Naive thymus-derived CD4-positive, alpha-beta T cell (primary cell): Measurements from ENCODE around the gene COX10. TPM values are rescaled to one million over a fixed set of nuclear protein-coding genes. Genes with fewer than 3 reads are reported as not detected.
"Not testable (repeated sequence)": the region's sequence is repeated elsewhere in the genome, so short reads cannot be mapped to it uniquely, and the experiment has no call there.

Experiments
- ATAC-seq: fragments of 150-1000 bp; cut with Tn5 transposase; 2 replicates; pipeline ENCODE4 v1.10.0; 2021; ENCODE audit warnings: mild to moderate bottlenecking, moderate library complexity
- CTCF ChIA-PET: fragments of 350-600 bp; sonication (Branson Sonifier 250); formaldehyde crosslinking; loops from one replicate; lab custom pipeline; 2021; ENCODE audit warnings: antibody characterized with exemption; lab: Charles Lee
- POLR2A ChIA-PET: fragments of 350-600 bp; sonication (Branson Sonifier 250); formaldehyde crosslinking; loops from one replicate; lab custom pipeline; 2021; ENCODE audit warnings: antibody characterized with exemption, inconsistent platforms; lab: Charles Lee
- DNase-seq, 9 donors: peaks; one replicate each; pipeline versions ENCODE4 v3.0.0 to v3.0.0-alpha.2; 2020 to 2022; ENCODE audit warnings: mixed read lengths in 1 of 9
- H3K27ac ChIP-seq: one replicate; pipeline ENCODE4 v1.7.0; 2013; ENCODE audit warnings: mild to moderate bottlenecking, low read depth, low read length, moderate library complexity
- H3K27me3 ChIP-seq, 2 donors: one replicate each; pipeline ENCODE4 v1.7.0; 2013; ENCODE audit warnings: low read length in 2 of 2, mild to moderate bottlenecking in 2 of 2, moderate library complexity in 2 of 2; ENCODE audit not compliant: control insufficient read depth in 2 of 2, insufficient read depth in 2 of 2
- H3K36me3 ChIP-seq, 3 experiments: 1 replicate in 2 of 3; 2 replicates in 1 of 3; pipeline ENCODE4 v1.7.0; 2013; ENCODE audit warnings: low read length in 3 of 3, mild to moderate bottlenecking in 3 of 3, moderate library complexity in 1 of 3; ENCODE audit not compliant: insufficient read depth in 3 of 3, control insufficient read depth in 2 of 3
- H3K4me1 ChIP-seq, 2 donors: one replicate each; pipeline ENCODE4 v1.7.0; 2013; ENCODE audit warnings: low read length in 2 of 2, mild to moderate bottlenecking in 2 of 2, moderate library complexity in 1 of 2; ENCODE audit not compliant: control insufficient read depth in 2 of 2, insufficient read depth in 2 of 2
- H3K4me3 ChIP-seq: 2 replicates; pipeline ENCODE4 v1.7.0; 2013; ENCODE audit warnings: mild to moderate bottlenecking, low read length
- H3K9me3 ChIP-seq, 3 experiments: 1 replicate in 2 of 3; 2 replicates in 1 of 3; pipeline ENCODE4 v1.7.0; 2013; ENCODE audit warnings: low read length in 3 of 3; ENCODE audit not compliant: control insufficient read depth in 2 of 3
- H3K27ac Mint-ChIP-seq, 9 donors: one replicate each; pipeline ENCODE4 v1.8.0; 2020 to 2022; ENCODE audit warnings: mixed read lengths in 9 of 9, mild to moderate bottlenecking in 8 of 9, moderate library complexity in 5 of 9, inconsistent platforms in 2 of 9
- H3K27me3 Mint-ChIP-seq, 5 donors: one replicate each; pipeline ENCODE4 v1.8.0; 2021 to 2022; ENCODE audit warnings: mixed read lengths in 5 of 5, mild to moderate bottlenecking in 1 of 5
- H3K36me3 Mint-ChIP-seq, 5 donors: one replicate each; pipeline ENCODE4 v1.8.0; 2020 to 2022; ENCODE audit warnings: mixed read lengths in 5 of 5, mild to moderate bottlenecking in 3 of 5, inconsistent platforms in 1 of 5
- H3K4me1 Mint-ChIP-seq, 7 donors: one replicate each; pipeline ENCODE4 v1.8.0; 2020 to 2022; ENCODE audit warnings: mixed read lengths in 7 of 7, mild to moderate bottlenecking in 3 of 7, inconsistent platforms in 1 of 7
- H3K4me3 Mint-ChIP-seq, 10 donors: one replicate each; pipeline ENCODE4 v1.8.0; 2020 to 2022; ENCODE audit warnings: mild to moderate bottlenecking in 10 of 10, mixed read lengths in 10 of 10, moderate library complexity in 6 of 10, inconsistent platforms in 2 of 10
- H3K9me3 Mint-ChIP-seq, 11 donors: one replicate each; pipeline ENCODE4 v1.8.0; 2020 to 2022; ENCODE audit warnings: mixed read lengths in 11 of 11, mild to moderate bottlenecking in 4 of 11, inconsistent platforms in 1 of 11, moderate library complexity in 1 of 11
- intact Hi-C, 2 donors: fragments of 100-400 bp; cut with micrococcal nuclease; formaldehyde crosslinking; loops; one replicate each; pipeline ENCODE4 v1.15.1; 2023
- polyA plus RNA-seq, 2 donors: library from polyadenylated mRNA; unstranded; fragments of 300-500 nt; fragmentation: Illumina TruSeq; gene quantifications; one replicate each; pipeline ENCODE4 v1.2.3, GENCODE V29; 2021
- total RNA-seq, 6 experiments: library from RNA in 5 of 6; stranded (reverse) in 5 of 6; gene quantifications; 1 replicate in 5 of 6; 2 replicates in 1 of 6; pipeline ENCODE4 v1.2.3 and lab custom pipeline; 2021 to 2026

The COX10 gene
- total and polyA plus RNA-seq, 7 experiments from 2014 or later, result 16.2 to 30.6 (median 20.2) TPM

DNA sequence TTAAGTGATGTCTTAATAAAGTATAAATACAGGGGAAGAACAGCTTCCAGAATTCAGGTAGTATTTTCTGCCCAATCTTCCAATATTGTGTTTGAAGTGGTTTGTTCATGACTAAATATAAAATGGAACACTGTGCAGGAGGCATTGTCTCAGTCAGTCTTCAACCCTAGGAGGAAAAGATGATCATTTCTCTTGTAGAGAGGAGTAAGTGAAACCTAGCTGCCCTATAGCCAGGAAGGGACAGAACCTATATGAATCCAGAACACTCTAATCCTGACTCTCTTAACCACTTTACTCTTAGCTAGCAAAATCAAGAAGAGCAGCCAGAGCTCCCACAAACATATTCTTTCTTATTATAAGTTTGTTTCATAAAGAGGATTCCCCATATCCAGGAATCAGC, 122.2 kb downstream of the COX10 start:
- H3K27ac Mint-ChIP-seq, result peak overlapping the region in 5 of 9 donors; percentile 65 to 94 (median 82)
- H3K36me3 ChIP-seq, H3K4me3 ChIP-seq, H3K9me3 Mint-ChIP-seq, ATAC-seq, H3K9me3 ChIP-seq, DNase-seq, CTCF ChIA-PET, H3K27me3 Mint-ChIP-seq, POLR2A ChIA-PET, H3K27ac ChIP-seq, H3K27me3 ChIP-seq, intact Hi-C loops: not testable (repeated sequence)
- peaks cover 0 to 33% (median 0%) of the 10 kb centered on the region in 5 donors for H3K36me3 Mint-ChIP-seq
- H3K4me3 Mint-ChIP-seq, result peak overlapping the region in 1 of 10 donors; percentile 55
- H3K4me1 ChIP-seq, result peaks cover 33% of the 10 kb centered on the region in 2 donors
- H3K4me1 Mint-ChIP-seq, result peaks cover 37 to 73% (median 56%) of the 10 kb centered on the region in 7 donors

DNA sequence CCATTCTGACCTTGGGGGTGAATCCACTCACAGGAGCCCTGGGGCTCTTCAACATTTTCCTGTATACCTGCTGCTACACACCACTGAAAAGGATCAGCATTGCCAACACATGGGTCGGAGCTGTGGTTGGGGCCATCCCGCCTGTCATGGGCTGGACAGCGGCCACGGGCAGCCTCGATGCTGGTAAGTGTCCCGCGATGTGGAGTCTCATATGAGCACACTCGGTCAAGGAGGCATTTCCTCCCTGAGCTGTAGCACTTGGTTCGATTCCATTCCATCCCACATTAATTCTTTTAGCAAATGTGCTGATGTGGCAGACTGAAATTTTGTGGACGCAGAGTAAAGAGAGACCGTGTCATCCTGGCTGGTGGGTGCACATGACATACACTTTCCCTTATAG, 122.7 kb downstream of the COX10 start:
- H3K9me3 Mint-ChIP-seq, H3K36me3 ChIP-seq, DNase-seq, H3K27me3 Mint-ChIP-seq, intact Hi-C loops, H3K9me3 ChIP-seq, H3K27ac ChIP-seq, CTCF ChIA-PET, H3K27me3 ChIP-seq, H3K4me3 ChIP-seq, ATAC-seq: not testable (repeated sequence)
- Mint-ChIP-seq H3K27ac (peak overlapping the region in 7 of 9 donors; percentile 75 to 94 (median 84)), H3K36me3 (peaks cover 0 to 38% (median 0%) of the 10 kb centered on the region in 5 donors), H3K4me1 (peaks cover 42 to 77% (median 59%) of the 10 kb centered on the region in 7 donors), H3K4me3 (peak overlapping the region in 7 of 10 donors; percentile 17 to 67 (median 55))
- POLR2A ChIA-PET, result interaction anchor here (1.2 kb wide), 1 partner anchor 9 kb away, joined by 3 read pairs; no protein-coding TSS in a partner anchor
- peaks cover 38 to 39% of the 10 kb centered on the region in 2 donors for H3K4me1 ChIP-seq

DNA sequence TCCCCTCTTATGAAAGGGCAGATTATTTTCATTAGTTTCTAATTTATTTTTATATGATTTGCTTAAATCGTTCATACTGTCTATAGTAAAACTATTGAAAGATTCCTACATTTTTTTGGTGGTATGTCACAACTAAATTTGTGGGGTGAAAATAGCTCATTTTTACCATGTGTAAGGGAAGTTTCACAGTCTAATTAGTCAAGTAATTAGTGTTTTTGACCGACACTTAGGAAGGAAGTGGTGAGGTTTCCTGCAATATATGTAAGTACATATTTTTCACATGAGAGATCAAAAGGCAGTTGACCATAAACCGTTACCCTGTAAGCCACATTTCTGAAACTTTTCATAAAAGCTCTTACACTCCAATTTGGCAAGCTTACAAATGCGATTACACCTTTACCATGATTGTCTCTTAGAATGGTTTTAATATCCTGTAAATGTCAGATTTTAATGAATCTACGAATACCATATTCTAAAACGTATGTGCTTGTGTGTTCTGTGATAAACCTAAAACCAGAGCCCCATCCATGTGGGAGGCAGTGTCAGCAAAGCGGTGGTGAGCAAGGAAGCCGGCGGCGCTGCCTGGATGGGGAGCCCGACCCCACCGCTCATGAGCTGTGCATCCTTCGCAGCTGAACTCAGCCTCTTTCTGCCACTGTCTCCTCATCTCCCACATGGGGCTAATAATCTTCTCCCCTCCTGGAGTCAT, 123.5 kb downstream of the COX10 start:
- intact Hi-C loops, H3K9me3 Mint-ChIP-seq, H3K27me3 Mint-ChIP-seq, H3K27me3 ChIP-seq, H3K36me3 ChIP-seq, H3K27ac ChIP-seq, H3K4me3 ChIP-seq, DNase-seq, CTCF ChIA-PET, H3K9me3 ChIP-seq: not testable (repeated sequence)
- peak overlapping the region; percentile 78 to 96 (median 85) for H3K27ac Mint-ChIP-seq
- POLR2A ChIA-PET, result interaction anchor here (1.2 kb wide), 1 partner anchor 8 kb away, joined by 3 read pairs; no protein-coding TSS in a partner anchor
- peaks cover 50 to 84% (median 67%) of the 10 kb centered on the region in 7 donors for H3K4me1 Mint-ChIP-seq
- H3K4me3 Mint-ChIP-seq, result peak overlapping the region; percentile 55 to 76 (median 66)
- H3K36me3 Mint-ChIP-seq, result peaks cover 0 to 38% (median 0%) of the 10 kb centered on the region in 5 donors
- H3K4me1 ChIP-seq, result peaks cover 43 to 46% of the 10 kb centered on the region in 2 donors
- peak; percentile 29 for ATAC-seq

DNA sequence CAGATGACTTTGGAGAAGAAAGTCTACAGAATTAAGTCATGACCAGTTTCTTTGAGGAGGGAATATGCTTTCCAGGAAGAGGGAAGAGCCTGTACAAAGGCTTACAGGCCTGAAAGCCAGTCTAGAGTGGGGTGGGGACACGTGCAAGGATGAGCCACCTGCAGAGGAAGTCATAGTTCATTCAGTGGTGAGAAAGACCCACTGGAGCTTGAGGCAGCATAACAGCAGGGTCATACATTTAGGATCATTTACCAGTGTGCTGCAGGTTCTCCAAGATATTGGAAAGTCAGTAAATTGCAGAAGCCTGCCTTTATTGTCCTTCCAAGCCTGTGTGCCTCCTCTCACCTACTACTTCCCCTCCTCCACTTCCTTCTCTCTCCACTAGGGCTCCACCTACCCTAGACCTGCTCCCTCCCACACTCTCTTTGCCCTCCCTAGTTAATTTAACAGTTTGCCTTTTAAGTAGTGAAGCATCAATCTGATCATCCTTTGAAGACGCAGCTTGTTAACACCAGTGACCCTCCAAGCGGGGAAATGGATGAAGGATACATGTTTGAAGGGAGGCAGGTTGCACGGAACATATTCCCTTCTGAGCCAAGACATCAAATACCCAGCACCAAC, 127.2 kb downstream of the COX10 start:
- H3K4me3 ChIP-seq, result peak overlapping the region; percentile 28
- CTCF ChIA-PET, result interaction anchor here (0.6 to 1.0 kb wide), 2 partner anchors 105 to 118 kb away, joined by 3 to 4 read pairs; no protein-coding TSS in a partner anchor
- intact Hi-C loops, result no loop called here
- H3K27ac ChIP-seq, result peak overlapping the region; percentile 63
- Mint-ChIP-seq H3K4me1 (peaks cover 66 to 95% (median 85%) of the 10 kb centered on the region in 7 donors), H3K36me3 (peaks cover 0 to 48% (median 0%) of the 10 kb centered on the region in 5 donors), H3K9me3 (no peaks in the 10 kb centered on the region), H3K4me3 (peak overlapping the region; percentile 54 to 82 (median 74)), H3K27me3 (no peaks in the 10 kb centered on the region), H3K27ac (peak overlapping the region; percentile 86 to 99 (median 96))
- no peak for ATAC-seq
- no peaks in the 10 kb centered on the region for H3K9me3 ChIP-seq
- H3K27me3 ChIP-seq, result no peaks in the 10 kb centered on the region
- H3K36me3 ChIP-seq, result no peaks in the 10 kb centered on the region
- DNase-seq, result peak in 2 of 9 donors; percentile 25 to 39
- peaks cover 77 to 78% of the 10 kb centered on the region in 2 donors for H3K4me1 ChIP-seq
- POLR2A ChIA-PET, result interaction anchor here (1.8 to 5.8 kb wide), 2 partner anchors 9 to 105 kb away, joined by 4 to 69 read pairs; partner anchors contain the start of gene HS3ST3B1

DNA sequence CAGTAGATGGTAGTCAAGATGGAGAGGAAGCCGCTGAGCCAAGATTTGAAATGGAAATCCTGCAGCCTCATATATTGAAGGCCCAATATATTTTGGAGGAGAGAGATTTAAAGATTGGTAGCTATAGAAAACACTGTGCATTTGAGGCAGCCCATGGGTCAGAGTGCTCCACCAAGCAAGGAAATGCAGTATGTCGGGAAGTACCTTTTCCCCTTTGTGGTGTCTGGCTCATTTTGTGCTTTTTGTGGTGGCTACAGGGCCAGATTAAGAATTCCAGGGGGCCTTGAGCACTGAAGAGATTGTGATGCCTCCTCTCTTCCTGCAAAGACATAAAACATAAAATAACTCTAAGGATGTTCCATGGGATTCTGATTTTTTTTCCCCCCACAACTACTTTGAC, 127.8 kb downstream of the COX10 start:
- POLR2A ChIA-PET, result interaction anchor here (1.2 to 5.8 kb wide), 3 partner anchors 9 to 126 kb away, joined by 3 to 69 read pairs (median 4); partner anchors contain the start of gene HS3ST3B1
- CTCF ChIA-PET, result no interaction called here
- no peak for ATAC-seq

DNA sequence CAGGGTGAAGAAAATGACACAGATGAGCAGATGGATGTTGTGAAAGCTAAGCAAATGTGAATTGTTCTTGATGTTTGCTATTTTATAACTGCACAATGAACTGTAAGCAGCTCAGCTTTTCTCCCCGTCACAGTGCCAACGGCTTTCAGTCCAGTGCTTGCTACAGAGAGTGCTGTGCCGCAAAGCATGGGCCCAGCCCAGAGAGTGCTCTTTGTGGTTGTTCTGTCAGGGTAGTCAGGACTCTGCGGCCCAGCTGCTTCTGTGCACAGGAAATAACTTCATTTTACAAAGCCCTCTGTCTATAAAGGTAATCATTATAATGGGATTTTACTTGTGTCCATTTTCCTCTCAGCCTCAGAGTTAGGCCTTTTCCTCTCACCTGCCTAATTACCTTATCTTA, 128.3 kb downstream of the COX10 start:
- H3K4me1 ChIP-seq, result peaks cover 82 to 83% of the 10 kb centered on the region in 2 donors
- peak overlapping the region; percentile 54 to 82 (median 75) for H3K4me3 Mint-ChIP-seq

More for the DNA sequence above, 127.8 kb downstream of the COX10 start:
- peak overlapping the region; percentile 54 to 82 (median 74) for H3K4me3 Mint-ChIP-seq
- no peaks in the 10 kb centered on the region for H3K9me3 Mint-ChIP-seq
- Histone ChIP-seq H3K4me1 (peaks cover 80 to 81% of the 10 kb centered on the region in 2 donors), H3K27ac (peak overlapping the region; percentile 63), H3K27me3 (no peaks in the 10 kb centered on the region), H3K4me3 (peak overlapping the region; percentile 28), H3K36me3 (no peaks in the 10 kb centered on the region), H3K9me3 (no peaks in the 10 kb centered on the region)
- H3K27ac Mint-ChIP-seq, result peak overlapping the region; percentile 86 to 99 (median 96)
- intact Hi-C loops, result no loop called here
- H3K36me3 Mint-ChIP-seq, result peaks cover 0 to 48% (median 0%) of the 10 kb centered on the region in 5 donors
- peaks cover 68 to 95% (median 90%) of the 10 kb centered on the region in 7 donors for H3K4me1 Mint-ChIP-seq
- no peaks in the 10 kb centered on the region for H3K27me3 Mint-ChIP-seq
- DNase-seq, result no peak

More for the DNA sequence above, 128.3 kb downstream of the COX10 start:
- ChIA-PET POLR2A (interaction anchor here (1.2 to 5.8 kb wide), 3 partner anchors 8 to 127 kb away, joined by 3 to 69 read pairs (median 4); partner anchors contain the start of gene HS3ST3B1), CTCF (no interaction called here)
- Mint-ChIP-seq H3K36me3 (peaks cover 0 to 47% (median 0%) of the 10 kb centered on the region in 5 donors), H3K4me1 (peaks cover 72 to 95% (median 90%) of the 10 kb centered on the region in 7 donors), H3K9me3 (no peaks in the 10 kb centered on the region), H3K27me3 (no peaks in the 10 kb centered on the region), H3K27ac (peak overlapping the region; percentile 86 to 99 (median 96))
- intact Hi-C loops, result no loop called here
- DNase-seq (peak in 6 of 9 donors; percentile 32 to 60 (median 48)), ATAC-seq (peak; percentile 45)
- Histone ChIP-seq H3K4me3 (peak overlapping the region; percentile 28), H3K27ac (peak overlapping the region; percentile 63), H3K9me3 (no peaks in the 10 kb centered on the region), H3K27me3 (no peaks in the 10 kb centered on the region), H3K36me3 (no peaks in the 10 kb centered on the region)
